HCT116 (cell line): Measurements from ENCODE around the gene PALMD.

Experiments used
- POLR2A ChIP-seq: IDR thresholded peaks from 2 replicates; pipeline ENCODE4 v1.7.0; 2011; ENCODE audit warnings: borderline replicate concordance; ENCODE audit not compliant: insufficient read depth, insufficient read length; ENCODE audit errors: extremely low read depth
- TF ChIP-seq, protein P1 (sequence below), 3 experiments: fragments of 200-600 bp in 1 of 3; sonication (generic) in 1 of 3; IDR thresholded peaks in 2 of 3; conservative IDR thresholded peaks in 1 of 3; 2 replicates each; pipeline ENCODE4 v1.5.1; 2012 to 2017; ENCODE audit warnings: low read depth in 2 of 3, low read length in 2 of 3, antibody characterized with exemption in 1 of 3, borderline replicate concordance in 1 of 3, control low read depth in 1 of 3, mild to moderate bottlenecking in 1 of 3, mixed read lengths in 1 of 3, mixed run types in 1 of 3, moderate library complexity in 1 of 3; ENCODE audit not compliant: insufficient read depth in 1 of 3

DNA sequence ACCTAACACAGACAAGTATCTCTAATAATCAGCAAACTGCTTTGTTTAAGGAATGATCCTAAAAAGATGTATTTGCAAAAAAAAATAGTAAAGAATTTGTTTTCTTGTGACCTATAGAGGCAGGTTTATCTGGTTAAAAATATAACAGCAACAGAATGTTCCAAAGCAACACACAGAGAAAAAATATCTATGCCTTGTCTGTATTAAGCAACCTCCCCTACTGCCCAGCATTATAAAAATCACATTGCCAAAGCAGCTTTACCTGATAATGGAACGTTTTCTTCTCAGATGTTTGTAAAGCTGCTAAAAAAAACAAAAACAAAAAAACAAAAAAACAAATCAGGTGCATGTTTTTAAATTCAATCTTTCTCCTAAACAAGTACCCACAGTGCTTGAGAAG lies 24.7 kb downstream of the PALMD start:
- TF ChIP-seq, protein P1, sequence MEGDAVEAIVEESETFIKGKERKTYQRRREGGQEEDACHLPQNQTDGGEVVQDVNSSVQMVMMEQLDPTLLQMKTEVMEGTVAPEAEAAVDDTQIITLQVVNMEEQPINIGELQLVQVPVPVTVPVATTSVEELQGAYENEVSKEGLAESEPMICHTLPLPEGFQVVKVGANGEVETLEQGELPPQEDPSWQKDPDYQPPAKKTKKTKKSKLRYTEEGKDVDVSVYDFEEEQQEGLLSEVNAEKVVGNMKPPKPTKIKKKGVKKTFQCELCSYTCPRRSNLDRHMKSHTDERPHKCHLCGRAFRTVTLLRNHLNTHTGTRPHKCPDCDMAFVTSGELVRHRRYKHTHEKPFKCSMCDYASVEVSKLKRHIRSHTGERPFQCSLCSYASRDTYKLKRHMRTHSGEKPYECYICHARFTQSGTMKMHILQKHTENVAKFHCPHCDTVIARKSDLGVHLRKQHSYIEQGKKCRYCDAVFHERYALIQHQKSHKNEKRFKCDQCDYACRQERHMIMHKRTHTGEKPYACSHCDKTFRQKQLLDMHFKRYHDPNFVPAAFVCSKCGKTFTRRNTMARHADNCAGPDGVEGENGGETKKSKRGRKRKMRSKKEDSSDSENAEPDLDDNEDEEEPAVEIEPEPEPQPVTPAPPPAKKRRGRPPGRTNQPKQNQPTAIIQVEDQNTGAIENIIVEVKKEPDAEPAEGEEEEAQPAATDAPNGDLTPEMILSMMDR (IDR thresholded peaks at IDR 0.05 in 2 of 3, conservative IDR thresholded peaks at IDR 0.05 in 1 of 3; ENCODE audit: borderline replicate concordance in 1 of 3, insufficient read depth in 1 of 3, low read depth in 2 of 3, low read length in 2 of 3) = no peak
- TF ChIP-seq POLR2A = no peak
